GM12892 (cell line): ENCODE data around the gene SLC1A4.

Source experiments
- POLR2A ChIP-seq: IDR thresholded peaks from 2 replicates; pipeline ENCODE4 v1.6.1; 2011; ENCODE audit warnings: low read depth, low read length, control low read depth
- POLR2AphosphoS5 ChIP-seq: IDR thresholded peaks from 2 replicates; pipeline ENCODE4 v1.6.1; 2011; ENCODE audit warnings: low read depth, low read length, control low read depth
- TAF1 ChIP-seq: IDR thresholded peaks from 2 replicates; pipeline ENCODE4 v1.6.1; 2011; ENCODE audit warnings: low read depth, mild to moderate bottlenecking, control low read depth, low read length, borderline replicate concordance

DNA sequence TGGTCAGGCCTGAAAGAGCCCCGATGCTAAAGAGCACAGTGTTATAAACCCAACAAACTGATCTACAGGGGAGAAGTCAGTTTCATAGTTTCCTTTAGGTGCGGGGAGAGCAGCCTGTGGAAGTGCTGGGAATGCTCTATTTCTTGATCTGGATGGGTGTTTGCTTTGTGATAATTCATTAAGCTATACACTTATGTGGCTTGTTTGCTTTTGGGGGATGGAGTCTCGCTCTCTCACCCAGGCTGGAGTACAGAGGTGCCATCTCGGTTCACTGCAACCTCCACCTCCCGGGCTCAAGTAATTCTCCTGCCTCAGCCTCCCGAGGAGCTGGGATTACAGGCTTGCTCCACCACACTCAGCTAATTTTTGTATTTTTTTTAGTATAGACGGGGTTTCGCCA is 37.0 kb downstream of the SLC1A4 start:
- no peak for TF ChIP-seq POLR2AphosphoS5
- TF ChIP-seq POLR2A, result no peak
- TF ChIP-seq TAF1, result no peak
